ENCODE results near the gene NAA30.

Gene NAA30

GRCh38 chr14:57392830-57393229, 2.4 kb downstream of the NAA30 start:
- DNase-seq = no peak

DNA sequence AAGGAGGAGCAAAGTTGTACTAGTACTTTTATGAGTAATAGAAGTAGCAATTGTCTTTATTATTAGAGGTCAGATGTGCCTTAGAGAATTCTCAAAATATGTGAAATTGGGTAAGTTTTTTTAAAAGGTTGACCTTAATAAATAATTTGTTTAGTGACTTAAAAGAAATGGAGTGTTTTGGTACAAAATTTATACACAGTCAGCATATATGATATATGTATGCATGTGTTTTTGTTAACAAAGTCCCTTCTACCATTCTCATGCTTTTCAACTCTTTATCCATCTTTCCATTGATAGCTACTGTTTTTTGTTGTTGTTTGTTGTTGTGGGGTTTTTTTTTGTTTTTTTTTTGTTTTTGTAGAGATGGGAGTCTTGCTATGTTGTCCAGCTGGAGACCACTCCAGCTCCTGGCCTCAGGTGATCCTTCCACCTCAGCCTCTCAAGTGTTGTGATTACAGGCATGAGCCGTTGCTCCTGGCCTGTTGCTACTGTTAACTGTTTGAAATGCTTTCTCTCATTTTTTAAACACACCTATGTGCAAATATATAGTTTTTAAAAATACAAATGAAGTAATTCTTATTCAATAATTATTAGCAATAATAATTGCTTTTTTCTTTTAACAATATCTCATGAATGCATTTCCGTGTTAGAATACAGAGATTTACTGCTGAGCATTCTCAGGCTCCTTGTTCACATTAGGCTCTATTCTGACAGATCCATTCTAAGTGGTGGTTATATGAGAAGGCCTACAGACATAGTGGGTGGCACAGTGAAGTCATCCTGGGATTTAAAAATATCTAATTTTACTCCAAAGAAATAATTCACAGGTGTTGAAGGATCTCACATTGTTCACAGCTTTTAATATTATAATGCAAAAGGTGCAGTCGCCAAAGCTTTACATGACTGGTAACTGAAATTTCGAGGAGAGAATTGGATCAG, 10.4 kb downstream of the NAA30 start:
- peak in 1 of 56 donors; percentile 4 for DNase-seq

GRCh38 chr14:57401501-57401900, 11.1 kb downstream of the NAA30 start:
- DNase-seq = no peak

GRCh38 chr14:57402173-57402852, 11.9 kb downstream of the NAA30 start:
- no peak for DNase-seq

DNA sequence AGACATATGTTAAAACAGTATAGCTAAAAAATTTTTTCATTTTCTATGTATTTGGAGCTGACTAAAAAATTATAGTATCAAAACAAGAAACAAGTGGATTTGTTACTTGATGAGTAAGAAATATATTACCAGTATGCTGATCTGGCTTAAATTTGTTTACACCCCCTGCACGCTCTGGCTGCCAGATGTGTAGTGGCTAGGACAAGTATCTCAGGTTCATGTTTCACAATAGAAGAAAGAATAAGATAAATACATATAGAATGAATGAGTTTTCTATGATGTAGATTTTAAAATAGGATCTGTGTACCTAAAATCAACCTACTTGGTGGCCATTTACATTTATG, 13.1 kb downstream of the NAA30 start:
- DNase-seq = no peak

DNA sequence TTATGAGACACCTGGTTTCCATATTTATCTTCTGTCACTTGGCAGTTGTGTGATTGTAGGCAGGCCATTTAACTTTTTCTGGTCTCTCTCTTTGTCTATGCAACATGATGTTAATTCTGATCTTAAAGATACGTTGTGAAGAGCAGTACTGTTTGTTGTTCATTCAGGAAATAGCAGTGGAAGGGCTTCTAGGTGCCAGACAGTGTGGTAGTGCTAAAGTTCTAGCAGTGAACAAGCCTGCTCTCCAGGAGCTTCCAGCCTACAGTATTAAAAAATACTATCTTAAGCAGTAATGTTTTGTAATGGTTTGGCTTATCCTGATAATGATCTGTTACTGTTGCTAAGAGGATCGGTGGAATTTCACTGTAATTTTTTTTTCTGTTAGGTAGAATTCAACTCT, 15.2 kb downstream of the NAA30 start:
- no peak for DNase-seq

- no peak for DNase-seq
Measured at GRCh38 chr14:57408037-57408436, 17.7 kb downstream of the NAA30 start.

- no peak for DNase-seq
Measured at GRCh38 chr14:57408634-57409033, 18.2 kb downstream of the NAA30 start.

- DNase-seq = no peak
Measured at GRCh38 chr14:57412341-57412740, 22.0 kb downstream of the NAA30 start.

GRCh38 chr14:57413849-57414248, 23.5 kb downstream of the NAA30 start:
- no peak for DNase-seq

DNA sequence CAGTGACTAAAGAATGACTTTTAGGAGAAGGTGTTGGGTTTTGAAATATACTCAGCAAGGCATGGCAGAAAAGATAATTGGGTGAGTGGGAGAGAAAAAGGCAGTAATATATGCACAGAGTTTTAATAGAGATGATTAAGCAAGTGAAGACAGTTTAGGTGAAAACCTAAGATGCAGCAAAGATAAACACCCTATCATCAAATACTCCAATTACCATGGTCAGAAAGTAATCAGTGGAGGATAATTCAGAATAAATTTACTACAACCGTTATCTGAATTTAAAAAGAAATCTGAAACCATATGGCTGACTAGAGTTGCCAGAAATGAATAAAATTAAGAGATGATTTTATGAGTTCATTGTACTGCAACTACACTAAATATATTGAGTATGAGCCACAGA, 26.8 kb downstream of the NAA30 start:
- DNase-seq = no peak

- DNase-seq = no peak
Measured at GRCh38 chr14:57418999-57419398, 28.6 kb downstream of the NAA30 start.

DNA sequence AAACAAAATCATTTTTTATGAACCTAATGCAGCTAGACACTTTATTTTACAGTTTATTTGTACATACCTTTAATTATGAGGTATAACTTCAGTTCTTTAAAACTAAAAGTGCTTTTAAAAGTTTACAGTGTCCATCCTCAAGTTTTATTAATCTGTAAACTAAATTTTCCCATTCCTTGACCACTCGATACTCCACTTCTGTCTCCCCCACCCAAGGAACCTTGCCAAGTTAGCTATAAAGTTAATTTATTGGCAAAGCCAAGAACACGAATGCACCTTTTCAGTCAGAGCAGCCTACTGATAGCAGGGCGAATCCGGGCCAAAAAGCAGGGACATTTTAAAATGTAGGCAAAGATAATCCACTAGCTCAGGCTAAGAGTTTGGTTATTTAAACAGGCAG, 29.6 kb downstream of the NAA30 start:
- no peak for DNase-seq

DNA sequence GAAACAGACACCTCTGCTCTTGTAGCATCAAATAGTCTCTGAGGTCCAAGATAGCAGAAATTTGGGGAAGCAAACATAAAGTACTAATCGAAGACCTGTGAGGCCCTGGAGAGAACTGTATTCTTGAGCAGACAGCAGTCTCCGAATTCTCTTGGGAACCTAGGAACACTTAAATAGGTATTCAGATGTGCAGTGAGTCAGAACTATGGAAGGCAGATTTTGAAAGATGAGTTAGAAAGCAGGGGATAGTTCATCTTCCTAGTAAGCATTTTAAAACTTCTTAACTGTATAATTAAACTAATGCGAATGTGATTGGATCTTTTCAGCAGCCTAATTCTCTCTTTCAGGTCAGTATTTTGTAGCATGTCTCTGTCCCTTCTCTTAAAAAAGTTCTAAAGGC, 30.6 kb downstream of the NAA30 start:
- no peak for DNase-seq

- DNase-seq = no peak
Measured at GRCh38 chr14:57435923-57436322, 45.5 kb downstream of the NAA30 start.

GRCh38 chr14:57461777-57462320, 71.5 kb downstream of the NAA30 start:
- no peak for DNase-seq

- no peak for DNase-seq
Measured at GRCh38 chr14:57462551-57462950, 72.2 kb downstream of the NAA30 start.

GRCh38 chr14:57464008-57464730, 73.8 kb downstream of the NAA30 start:
- DNase-seq = no peak

All from nucleus accumbens (tissue), 56 donors.